DMS 273 (cell line): ENCODE measurements around the gene CSTB.
"Not testable (repeated sequence)": the region's sequence is repeated elsewhere in the genome, so short reads cannot be mapped to it uniquely, and the experiment has no call there.

Experiments used
- DNase-seq: peaks from one replicate; lab custom pipeline; 2025; ENCODE audit not compliant: unreplicated experiment; lab: John Stamatoyannopoulos, UW

The CSTB gene, protein sequence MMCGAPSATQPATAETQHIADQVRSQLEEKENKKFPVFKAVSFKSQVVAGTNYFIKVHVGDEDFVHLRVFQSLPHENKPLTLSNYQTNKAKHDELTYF

GRCh38 chr21:43775795-43776430 lies at the start of gene CSTB:
Gene CSTB (minus strand): TSS chr21:43776308. CDS start chr21:43776269, 39 bp downstream.
- peak; percentile 82 for DNase-seq

DNA sequence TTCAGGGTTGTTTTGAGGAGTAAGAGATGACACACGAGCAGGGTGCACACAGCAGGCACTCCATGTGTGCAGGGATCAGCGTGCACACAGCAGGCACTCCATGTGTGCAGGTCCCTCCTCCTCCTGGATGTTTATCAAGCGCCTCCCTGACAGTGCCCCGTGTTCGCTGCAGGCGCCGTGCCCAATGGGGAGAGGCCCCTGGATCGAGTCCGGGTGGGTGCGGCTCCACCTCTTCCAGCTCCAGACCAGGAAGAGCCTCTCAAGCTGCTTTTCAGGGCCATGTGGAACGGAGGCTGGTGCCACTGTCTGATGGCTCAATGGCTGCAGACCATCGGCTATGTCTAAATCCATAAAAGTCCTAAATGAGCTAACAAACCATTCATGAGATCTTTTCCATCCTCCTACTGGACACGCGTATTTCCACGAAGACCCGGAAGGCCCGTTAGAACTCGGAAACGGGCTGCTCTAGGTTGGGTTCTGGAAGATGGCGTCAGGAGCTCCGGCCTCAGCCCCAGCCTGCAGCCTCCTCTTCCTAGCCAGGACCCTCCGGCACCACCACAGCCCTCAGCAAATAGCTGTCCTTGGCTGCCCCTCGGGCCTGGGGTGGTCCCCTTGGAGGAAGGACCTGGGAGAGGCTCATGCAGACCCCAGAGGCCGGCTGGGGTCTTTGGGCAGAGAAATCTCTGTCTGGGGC lies 49.3 kb upstream of the CSTB start:
- DNase-seq: no peak

DNA sequence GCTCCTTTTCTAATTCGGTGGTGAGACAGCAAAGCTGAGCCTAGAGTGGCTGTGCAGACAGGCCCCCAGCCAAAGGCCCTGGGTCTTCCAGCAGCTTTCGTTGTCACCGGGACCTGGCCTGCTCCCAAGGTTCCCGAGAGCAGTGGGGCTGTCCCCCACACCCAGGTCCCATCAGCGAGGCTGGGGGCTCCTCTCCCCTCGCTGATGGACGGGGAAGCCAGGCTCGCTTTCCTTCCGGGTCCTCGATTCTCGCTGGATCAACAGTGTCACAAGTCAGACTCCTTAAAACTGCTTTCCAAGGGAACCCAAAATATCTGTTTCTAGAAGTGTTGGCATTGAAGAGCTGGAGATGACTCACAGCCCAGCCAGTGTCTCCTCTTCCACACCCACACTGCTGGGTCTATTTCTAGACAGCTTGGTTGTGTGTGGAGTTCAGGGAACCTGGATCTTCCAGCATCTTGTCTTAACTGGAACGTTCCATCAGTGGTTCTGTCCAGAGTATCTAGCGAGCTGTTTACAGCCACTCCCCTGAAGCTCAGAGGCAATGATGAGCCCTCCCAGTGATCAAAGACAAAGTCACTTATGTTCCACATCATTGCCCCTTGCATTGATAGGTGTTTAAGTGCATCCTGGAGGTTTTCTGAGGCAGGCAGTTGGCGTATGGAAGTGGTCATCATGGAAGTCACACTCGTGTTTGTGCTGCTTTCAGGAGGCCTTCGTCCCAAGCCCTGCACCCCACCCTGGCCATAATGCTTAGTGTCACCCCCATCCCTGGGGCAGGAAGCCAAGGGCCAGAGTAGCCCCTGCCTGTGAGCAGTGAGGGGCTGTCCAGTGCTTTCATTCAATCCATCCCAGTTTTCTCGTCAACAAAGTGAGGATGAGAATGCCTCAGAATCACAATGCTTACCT lies 48.5 kb upstream of the CSTB start:
- DNase-seq: no peak

- DNase-seq: not testable (repeated sequence)
These were observed 46.6 kb upstream of the CSTB start for GRCh38 chr21:43822741-43823140.

- not testable (repeated sequence) for DNase-seq
These were observed 46.1 kb upstream of the CSTB start for GRCh38 chr21:43822166-43822565.

- no peak for DNase-seq
These were observed 44.4 kb upstream of the CSTB start for GRCh38 chr21:43820466-43820865.

DNA sequence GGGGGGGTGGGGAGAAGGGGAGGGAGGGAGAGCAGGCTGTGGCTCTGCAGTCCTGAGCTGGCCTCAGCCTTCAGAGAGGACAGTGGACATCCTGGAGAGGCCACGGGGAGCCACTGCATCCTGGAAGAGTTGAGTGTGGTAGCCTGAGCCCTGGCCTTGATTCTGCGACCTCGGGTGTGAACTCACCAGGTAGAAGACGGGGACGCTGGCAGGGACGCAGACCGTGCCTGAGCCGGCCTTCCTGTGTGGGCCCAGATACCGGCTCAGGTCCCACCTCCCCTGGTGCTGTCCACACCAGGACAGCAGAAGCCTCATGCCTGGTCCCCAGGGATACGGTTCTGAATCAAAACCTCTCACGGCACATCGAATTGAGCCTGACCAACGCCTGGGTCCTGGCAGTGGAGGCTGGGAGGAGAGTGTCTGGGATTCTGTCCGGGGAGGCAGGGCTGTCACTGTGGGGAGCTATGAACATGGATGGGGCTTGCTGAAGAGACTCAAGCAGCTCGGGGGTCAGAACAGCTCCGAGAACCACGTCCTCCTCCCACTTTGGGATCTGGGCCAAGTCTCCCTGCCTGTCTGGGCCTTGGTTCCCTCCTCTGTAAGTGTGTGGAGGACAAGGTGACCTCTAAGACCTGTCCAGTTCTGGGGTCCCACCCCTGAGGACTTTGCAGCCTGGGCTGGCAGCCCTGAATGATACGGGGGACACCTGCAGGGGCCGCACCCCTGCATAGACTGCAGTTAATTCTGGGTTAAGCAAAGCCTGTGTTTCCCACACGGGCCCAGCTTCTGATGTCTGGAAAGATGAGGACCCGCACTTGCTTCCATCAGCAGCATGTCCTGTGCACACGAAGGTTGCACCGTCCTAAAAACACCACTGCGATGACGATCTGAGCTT lies 43.6 kb upstream of the CSTB start:
- no peak for DNase-seq

DNA sequence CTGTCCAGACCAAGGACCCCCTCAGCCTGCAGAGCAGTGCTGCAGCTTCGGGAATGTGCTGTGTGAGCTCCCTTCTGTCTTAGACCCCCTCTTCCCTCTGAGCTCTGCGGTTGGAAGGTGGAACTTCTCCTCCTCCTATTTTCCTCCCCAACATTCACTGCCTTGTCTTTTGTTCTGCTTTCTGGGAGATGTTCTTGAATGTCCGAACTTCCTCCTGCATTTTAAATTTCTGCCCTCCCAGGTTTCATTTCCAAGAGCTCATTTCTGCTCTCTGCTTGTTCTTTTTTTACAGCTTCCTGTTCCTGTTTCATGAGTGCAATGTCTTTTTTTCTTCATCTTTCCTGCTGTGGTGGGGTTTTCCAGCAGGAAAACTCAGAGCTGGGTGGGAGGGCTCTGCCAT lies 42.6 kb upstream of the CSTB start:
- DNase-seq: no peak

- peak; percentile 57 for DNase-seq
These were observed 41.3 kb upstream of the CSTB start for GRCh38 chr21:43817157-43818086.

GRCh38 chr21:43816611-43817071 lies 40.5 kb upstream of the CSTB start:
- DNase-seq: no peak

- no peak for DNase-seq
These were observed 39.9 kb upstream of the CSTB start for GRCh38 chr21:43815991-43816390.

GRCh38 chr21:43815107-43815613 lies 39.1 kb upstream of the CSTB start:
- DNase-seq: peak; percentile 35

DNA sequence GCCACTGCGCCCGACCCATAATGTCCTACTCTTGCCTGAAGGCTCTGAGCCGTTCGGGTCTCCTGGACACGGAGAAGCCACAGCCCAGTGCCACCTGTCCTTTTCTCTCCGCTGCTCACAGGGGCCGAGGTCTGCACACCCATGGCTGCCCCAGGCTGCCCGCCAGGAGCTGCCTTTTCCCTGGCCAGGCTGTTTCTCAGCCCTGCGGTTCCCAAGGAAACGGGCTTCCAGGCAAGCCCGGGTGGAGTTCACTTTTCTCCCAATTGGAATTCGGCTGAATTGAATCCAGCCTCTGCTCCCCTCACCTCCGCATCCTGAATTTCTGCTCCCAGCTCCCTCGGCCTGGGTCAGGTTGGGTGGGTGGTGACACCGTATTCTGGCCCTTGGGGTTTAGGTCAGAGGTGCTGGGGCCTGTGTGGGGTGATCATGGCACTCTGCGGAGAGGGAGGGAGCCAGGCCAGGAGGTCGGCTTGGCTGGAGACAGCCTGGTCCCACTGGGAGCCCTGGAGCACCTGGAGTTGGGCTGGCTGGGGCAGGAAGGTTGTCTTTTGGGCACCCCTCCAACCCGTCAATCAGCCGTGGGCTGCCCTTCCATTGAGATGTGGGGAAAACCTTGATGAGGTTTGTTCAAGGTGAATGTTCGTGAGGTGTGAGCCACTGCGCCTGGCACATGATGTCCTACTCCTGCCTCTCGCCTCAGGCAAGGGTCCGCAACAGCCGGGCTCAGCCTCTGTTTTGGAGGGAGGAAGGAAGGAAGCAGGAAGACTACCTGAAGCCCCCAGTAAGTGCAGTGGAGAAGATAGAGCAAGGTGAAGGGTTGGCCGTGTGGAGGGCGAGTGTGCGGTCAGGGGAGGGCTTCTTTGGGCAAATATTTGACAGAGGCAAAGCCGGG lies 38.4 kb upstream of the CSTB start:
- peak; percentile 84 for DNase-seq

DNA sequence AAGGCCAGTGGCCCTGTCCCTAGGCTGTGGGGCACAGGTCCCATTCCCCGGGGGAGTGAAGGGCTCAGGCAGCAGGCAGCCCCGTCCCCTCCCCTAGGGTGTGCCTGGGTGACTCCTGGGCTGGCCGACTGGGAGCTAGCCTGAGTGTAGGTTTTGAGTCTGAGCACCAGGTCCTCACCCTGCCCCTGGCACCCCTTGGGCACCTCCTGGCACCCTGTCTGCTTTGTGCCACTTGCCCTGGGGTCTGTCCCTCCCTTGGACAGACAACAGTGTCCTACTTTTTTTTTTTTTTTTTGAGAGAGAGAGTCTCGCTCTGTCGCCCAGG lies 37.5 kb upstream of the CSTB start:
- DNase-seq: no peak

DNA sequence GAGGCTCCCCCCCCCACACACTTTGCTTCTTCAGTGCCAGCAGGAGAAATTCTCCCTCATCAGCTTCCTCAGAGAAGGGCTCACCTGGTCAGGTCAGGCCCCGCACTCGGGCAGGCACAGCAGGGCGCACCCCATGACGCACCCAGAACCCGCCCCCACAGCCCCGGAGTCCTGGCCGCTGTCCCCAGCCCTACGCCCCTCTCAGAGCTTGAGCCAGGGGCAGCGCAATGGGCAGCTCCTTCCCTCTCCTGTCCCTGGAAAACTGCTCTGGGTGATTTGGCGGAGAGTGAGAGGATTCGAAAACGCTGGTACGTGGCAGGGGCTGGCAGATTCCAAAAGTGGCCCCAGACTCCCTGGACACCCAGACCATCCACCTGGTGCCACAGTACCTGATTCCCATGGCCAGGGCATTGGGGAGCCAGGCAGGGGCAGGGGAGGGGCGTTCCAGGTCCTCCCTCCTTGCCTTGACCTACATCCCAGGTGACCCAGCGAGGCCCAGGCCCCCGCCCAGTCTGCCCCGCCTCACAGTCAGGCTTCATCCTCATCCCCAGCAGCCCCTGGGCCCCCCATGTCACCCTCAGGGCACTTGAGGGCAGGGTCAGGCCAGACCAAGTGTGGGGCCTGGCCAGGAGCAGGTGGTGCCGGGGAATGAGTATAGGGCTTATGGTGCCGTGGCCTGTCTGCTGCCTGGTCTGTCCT lies 37.0 kb upstream of the CSTB start:
- no peak for DNase-seq

GRCh38 chr21:43812139-43812821 lies 36.2 kb upstream of the CSTB start:
- peak; percentile 91 for DNase-seq
